ENCODE results near the gene CELSR3.
A peak's percentile ranks its signal among the peaks of the same experiment; 100 is the strongest.

CELSR3 gene, protein sequence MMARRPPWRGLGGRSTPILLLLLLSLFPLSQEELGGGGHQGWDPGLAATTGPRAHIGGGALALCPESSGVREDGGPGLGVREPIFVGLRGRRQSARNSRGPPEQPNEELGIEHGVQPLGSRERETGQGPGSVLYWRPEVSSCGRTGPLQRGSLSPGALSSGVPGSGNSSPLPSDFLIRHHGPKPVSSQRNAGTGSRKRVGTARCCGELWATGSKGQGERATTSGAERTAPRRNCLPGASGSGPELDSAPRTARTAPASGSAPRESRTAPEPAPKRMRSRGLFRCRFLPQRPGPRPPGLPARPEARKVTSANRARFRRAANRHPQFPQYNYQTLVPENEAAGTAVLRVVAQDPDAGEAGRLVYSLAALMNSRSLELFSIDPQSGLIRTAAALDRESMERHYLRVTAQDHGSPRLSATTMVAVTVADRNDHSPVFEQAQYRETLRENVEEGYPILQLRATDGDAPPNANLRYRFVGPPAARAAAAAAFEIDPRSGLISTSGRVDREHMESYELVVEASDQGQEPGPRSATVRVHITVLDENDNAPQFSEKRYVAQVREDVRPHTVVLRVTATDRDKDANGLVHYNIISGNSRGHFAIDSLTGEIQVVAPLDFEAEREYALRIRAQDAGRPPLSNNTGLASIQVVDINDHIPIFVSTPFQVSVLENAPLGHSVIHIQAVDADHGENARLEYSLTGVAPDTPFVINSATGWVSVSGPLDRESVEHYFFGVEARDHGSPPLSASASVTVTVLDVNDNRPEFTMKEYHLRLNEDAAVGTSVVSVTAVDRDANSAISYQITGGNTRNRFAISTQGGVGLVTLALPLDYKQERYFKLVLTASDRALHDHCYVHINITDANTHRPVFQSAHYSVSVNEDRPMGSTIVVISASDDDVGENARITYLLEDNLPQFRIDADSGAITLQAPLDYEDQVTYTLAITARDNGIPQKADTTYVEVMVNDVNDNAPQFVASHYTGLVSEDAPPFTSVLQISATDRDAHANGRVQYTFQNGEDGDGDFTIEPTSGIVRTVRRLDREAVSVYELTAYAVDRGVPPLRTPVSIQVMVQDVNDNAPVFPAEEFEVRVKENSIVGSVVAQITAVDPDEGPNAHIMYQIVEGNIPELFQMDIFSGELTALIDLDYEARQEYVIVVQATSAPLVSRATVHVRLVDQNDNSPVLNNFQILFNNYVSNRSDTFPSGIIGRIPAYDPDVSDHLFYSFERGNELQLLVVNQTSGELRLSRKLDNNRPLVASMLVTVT (N-terminal part only)

DNA sequence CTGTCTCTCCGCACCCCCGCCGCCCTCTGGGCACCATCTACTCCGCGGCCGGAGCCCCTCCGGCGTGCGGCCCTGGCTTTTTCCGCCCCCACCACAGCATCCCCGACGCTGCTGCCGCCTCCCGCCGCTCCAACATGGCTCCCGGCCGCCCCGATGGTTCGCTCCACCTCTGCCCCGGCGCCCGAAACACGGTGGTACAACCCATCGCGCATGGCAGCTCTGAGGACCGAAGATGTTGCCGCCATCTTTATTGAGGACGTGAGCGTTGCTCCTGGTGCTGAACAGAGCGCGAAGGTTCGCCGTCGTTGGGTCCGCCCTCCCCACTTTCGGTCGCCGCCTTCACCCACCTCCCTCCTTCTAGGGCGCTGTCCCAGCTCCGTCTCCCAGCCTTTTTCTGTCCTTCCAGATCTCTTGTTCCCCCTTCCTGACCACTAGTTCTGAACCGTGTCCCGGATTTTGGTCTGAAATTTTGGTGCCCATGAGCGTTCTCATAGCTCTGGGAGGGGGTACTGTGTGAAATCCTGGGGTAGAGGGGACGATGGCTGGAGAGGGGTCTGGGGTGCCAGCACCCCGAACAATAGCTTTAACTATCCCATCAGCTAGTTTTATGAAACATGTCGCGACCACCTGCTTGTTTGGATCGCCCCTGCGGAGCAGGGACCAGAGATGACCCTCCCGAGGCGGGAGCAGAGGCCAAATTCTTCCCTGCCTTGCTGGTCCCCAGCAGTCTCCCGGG, at the start of gene CELSR3:
TSS of gene CELSR3 (minus strand) at position 134 of the 736 bp plus-strand sequence. CDS start 252 bp downstream, outside the sequence.
- peak; percentile 25 to 74 for DNase-seq

DNA sequence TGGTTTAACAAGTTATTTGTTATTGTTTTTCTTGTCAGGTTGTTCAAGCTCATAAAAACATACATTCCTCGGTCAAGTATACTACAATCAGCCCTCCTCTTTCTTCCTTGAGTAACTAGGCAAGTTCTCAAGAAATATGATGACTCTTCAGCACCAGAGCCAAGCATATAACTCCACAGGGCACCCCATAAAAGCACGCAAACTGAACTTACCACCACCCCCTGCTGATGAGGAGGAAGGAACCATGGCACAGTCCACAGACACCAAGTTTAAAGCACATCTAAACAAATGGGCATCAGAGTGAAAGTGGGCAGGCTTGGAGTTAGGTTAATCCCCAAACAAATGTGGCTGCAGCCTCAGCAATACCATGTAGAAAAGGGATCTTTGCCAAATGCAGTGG, 49.0 kb upstream of the CELSR3 start:
- no peak for DNase-seq

GRCh38 chr3:48709051-48709461, 46.4 kb upstream of the CELSR3 start:
- DNase-seq, result peak in 1 of 2 experiments; percentile 10

DNA sequence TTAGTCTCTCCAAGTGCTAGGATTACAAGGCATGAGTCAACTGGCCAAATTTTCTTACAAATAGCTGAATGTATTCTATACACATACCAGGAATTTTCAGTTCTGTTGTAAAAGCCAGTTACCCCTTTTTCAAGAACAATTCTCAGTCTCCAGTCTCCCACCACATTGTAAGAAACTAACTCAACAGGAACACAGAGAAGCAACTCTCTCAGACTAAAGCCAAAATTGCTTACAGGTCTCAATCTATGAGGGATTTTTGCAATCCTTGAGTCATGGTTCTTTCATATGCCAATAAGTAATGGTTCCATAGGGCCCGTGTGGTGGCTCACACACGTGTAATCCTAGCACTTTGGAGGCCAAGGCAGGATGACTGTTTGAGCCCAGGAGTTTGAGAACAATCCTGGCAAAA, 45.8 kb upstream of the CELSR3 start:
- no peak for DNase-seq

DNA sequence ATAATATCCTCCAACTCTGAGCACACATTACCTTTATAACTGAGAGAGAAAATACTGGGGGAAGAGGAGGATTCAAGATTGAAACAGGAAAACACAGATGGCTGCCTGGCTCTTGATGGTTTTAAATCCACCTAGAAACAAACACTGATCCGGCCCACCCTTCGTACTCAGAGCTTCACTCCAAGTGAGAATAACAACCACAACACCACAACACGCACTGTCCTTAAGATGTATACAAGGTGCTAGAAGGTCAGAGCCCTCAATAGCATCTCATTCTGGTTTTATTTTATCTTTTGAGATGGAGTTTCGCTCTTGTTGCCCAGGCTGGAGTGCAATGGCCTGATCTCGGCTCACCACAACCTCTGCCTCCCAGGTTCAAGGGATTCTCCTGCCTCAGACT, 44.5 kb upstream of the CELSR3 start:
- DNase-seq, result no peak

DNA sequence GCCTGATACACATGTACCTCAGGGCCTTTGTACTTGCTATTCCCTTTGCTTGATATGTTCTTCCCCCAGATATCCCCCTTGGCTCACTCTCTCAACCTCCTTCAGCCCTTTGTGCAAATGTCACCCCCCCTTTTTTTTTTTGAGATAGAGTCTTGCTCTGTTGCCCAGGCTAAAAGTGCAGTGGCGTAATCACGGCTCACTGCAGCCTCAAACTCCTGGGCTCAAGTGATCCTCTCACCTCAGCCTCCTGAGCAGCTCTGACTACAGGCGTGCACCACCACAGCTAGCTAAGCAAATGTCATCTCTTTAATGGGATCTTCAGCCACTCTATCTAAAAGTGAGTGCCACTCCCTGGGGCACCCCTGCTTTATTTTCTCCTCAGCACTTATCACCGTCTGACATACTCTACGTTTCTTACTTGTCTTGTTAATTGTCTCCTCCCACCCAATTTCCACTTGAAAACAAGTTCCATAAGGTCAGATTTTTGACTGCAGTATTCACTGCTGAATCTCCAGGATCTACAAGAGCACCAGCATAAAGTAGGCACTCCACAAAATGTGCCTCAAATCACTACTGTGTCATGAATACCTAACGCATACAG, 39.7 kb upstream of the CELSR3 start:
- no peak for DNase-seq

- DNase-seq, result no peak
These were observed 38.2 kb upstream of the CELSR3 start for GRCh38 chr3:48700731-48701405.

GRCh38 chr3:48698891-48699290, 36.2 kb upstream of the CELSR3 start:
- DNase-seq, result no peak

GRCh38 chr3:48697952-48698351, 35.3 kb upstream of the CELSR3 start:
- DNase-seq, result no peak

- DNase-seq, result no peak
These were observed 33.9 kb upstream of the CELSR3 start for GRCh38 chr3:48696601-48697000.

GRCh38 chr3:48696156-48696555, 33.5 kb upstream of the CELSR3 start:
- DNase-seq, result no peak

DNA sequence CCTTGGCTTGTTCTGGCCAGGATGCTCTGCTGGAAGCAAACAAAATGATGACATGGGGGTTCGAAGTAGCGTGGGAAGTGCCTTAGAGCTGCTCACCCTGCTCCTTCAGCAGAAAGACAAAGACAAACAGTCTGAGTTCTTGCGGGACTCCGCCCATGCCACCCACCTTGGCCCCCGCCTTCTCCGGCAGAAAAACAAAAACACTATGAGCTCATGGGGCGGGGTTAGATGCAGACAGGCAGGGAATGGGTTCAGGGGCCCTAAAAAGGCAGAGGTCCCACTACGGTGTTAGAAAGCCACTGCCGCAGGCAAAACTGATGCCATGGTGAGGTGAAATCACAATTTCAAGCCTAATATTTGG, 32.7 kb upstream of the CELSR3 start:
- no peak for DNase-seq

- no peak for DNase-seq
These were observed 32.1 kb upstream of the CELSR3 start for GRCh38 chr3:48694610-48695392.

GRCh38 chr3:48693826-48694225, 31.1 kb upstream of the CELSR3 start:
- DNase-seq, result no peak

DNA sequence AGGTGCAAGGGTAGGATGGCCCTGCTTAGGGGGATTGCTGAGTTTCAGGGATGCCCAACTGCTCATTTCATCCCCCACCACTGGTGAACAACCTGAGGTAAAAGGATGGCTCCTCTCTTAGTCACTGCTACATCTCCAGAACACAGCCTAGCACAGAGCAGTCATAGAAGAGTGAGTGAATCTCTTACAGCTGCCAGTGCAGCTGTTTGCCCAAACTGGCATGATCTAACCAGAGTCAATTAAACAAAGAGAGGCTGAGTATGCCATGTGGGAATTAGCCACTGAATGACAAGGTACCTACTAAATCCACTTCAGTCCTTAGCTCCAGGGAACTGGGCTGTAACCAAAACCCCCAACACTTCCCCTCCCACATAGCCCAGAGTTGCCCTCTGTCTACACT, 29.9 kb upstream of the CELSR3 start:
- no peak for DNase-seq

DNA sequence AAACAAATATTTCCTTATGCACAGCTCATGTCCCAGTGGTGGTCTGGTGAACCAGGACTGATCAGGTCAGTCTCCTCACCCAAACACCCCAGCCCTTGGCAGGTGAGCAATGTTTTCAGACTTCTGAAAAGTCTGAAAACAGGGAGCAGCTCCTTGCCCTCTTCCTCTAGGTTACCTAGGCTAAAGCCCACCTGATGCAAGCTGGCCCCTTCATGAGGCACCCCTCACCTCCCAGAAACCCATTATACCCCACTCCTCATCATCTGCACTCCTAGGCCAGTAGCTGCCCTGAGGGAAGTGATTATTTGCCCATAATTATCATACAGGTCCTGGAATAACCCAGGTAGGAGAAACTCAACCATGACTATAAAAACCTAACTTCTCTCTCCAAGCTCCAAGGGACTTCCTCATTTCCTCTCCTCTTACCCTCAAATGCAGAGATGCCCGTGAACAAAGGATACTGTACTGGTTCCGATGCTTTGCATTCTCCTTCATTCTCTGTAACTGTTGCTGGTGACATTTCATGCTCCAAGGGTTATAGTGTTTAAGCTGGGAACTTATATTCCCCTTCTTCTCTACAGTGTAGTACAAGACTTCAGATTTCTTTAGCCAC, 28.3 kb upstream of the CELSR3 start:
- DNase-seq, result no peak

DNA sequence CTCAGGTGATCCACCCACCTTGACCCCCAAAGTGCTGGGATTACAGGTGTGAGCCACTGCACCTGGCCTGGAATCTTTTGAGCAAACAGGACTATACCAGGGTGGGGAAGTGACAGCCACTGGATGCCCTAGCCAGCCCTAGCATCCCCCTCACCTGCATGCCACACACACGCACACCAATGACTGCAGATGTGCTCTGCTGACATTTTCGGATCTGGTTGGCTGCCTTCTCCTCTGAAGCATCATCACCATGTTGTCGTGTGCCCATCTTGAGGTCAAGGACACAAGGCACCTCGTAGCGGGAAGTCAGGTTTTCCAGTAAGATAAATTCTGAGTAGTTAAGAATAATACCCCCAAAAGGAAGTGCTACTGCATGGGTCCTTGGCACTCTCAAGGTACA, 26.7 kb upstream of the CELSR3 start:
- no peak for DNase-seq

GRCh38 chr3:48688737-48689075, 26.0 kb upstream of the CELSR3 start:
- no peak for DNase-seq

- no peak for DNase-seq
These were observed 25.5 kb upstream of the CELSR3 start for GRCh38 chr3:48688032-48688736.
